Measurements from ENCODE around the gene THEMIS2.

DNA sequence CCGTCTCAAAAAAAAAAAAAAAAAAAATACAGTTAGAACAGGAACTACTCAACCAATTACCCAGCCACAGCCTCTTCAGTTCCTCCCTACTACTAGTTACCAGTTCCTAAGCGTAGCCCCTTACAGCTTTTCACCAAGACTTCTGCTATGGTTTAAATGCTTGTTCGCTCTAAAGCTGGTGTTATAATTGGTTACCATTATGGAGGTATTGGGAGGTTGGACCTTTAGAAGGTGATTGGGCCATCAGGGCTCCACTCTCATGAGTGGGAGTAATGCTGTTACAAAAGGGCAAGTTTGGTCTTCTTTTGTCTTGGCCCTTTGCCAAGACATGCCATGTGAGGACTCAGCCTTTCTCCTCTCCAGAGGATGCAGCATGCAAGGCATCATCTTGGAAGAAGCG, 59.4 kb downstream of the THEMIS2 start:
- TF ChIP-seq, protein P1, sequence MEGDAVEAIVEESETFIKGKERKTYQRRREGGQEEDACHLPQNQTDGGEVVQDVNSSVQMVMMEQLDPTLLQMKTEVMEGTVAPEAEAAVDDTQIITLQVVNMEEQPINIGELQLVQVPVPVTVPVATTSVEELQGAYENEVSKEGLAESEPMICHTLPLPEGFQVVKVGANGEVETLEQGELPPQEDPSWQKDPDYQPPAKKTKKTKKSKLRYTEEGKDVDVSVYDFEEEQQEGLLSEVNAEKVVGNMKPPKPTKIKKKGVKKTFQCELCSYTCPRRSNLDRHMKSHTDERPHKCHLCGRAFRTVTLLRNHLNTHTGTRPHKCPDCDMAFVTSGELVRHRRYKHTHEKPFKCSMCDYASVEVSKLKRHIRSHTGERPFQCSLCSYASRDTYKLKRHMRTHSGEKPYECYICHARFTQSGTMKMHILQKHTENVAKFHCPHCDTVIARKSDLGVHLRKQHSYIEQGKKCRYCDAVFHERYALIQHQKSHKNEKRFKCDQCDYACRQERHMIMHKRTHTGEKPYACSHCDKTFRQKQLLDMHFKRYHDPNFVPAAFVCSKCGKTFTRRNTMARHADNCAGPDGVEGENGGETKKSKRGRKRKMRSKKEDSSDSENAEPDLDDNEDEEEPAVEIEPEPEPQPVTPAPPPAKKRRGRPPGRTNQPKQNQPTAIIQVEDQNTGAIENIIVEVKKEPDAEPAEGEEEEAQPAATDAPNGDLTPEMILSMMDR (IDR thresholded peaks at IDR 0.05): no peak
- no peak for TF ChIP-seq POLR2A (IDR thresholded peaks at IDR 0.05)
